MCF 10A (cell line): Measurements from ENCODE around the gene TRRAP. TPM values are rescaled to one million over a fixed set of nuclear protein-coding genes. Genes with fewer than 3 reads are reported as not detected.

Source experiments
- BruUV-seq: library from RNA; stranded (reverse); fragments of 400-500 nt; replicated peaks from 2 replicates; lab custom pipeline; 2021; lab: Mats Ljungman, UMichigan
- CTCF ChIA-PET: fragments of 300-600 bp; sonication (Branson Sonifier 250); formaldehyde crosslinking; extraction: SDS; loops from one replicate; lab custom pipeline; 2021; ENCODE audit warnings: antibody characterized with exemption, inconsistent platforms; lab: Yijun Ruan, JAX
- POLR2A ChIA-PET: fragments of 300-600, 350-650 bp; sonication (Branson Sonifier 250); formaldehyde crosslinking; extraction: SDS; loops from one replicate; lab custom pipeline; 2020; ENCODE audit warnings: antibody characterized with exemption, inconsistent platforms; lab: Yijun Ruan, JAX
- DNase-seq: peaks from one replicate; pipeline ENCODE4 v3.0.0-alpha.2; 2018; ENCODE audit not compliant: unreplicated experiment
- H3K27ac Mint-ChIP-seq: one replicate; pipeline ENCODE4 v1.8.0; 2022; ENCODE audit warnings: mild to moderate bottlenecking, low read depth, mixed read lengths; ENCODE audit not compliant: unreplicated experiment
- H3K27me3 Mint-ChIP-seq: one replicate; pipeline ENCODE4 v1.8.0; 2022; ENCODE audit warnings: mixed read lengths; ENCODE audit not compliant: insufficient read depth, unreplicated experiment
- H3K36me3 Mint-ChIP-seq: one replicate; pipeline ENCODE4 v1.8.0; 2022; ENCODE audit warnings: mild to moderate bottlenecking, moderate library complexity, mixed read lengths; ENCODE audit not compliant: insufficient read depth, unreplicated experiment
- H3K4me1 Mint-ChIP-seq: one replicate; pipeline ENCODE4 v1.8.0; 2022; ENCODE audit warnings: mixed read lengths; ENCODE audit not compliant: insufficient read depth, unreplicated experiment
- H3K4me3 Mint-ChIP-seq: one replicate; pipeline ENCODE4 v1.8.0; 2022; ENCODE audit warnings: mild to moderate bottlenecking, moderate library complexity, mixed read lengths; ENCODE audit not compliant: unreplicated experiment
- H3K9me3 Mint-ChIP-seq: one replicate; pipeline ENCODE4 v1.8.0; 2022; ENCODE audit warnings: mixed read lengths; ENCODE audit not compliant: unreplicated experiment
- intact Hi-C: fragments of 100-400 bp; cut with micrococcal nuclease; formaldehyde crosslinking; loops from 2 replicates; pipeline ENCODE4 v1.14.1; 2022
- total RNA-seq: library from RNA; stranded (reverse); gene quantifications from 2 replicates; pipeline ENCODE4 v1.2.3, GENCODE V29; 2022
- TF ChIP-seq, protein P1 (sequence below): fragments of 200-600 bp; IDR thresholded peaks from one replicate; pipeline ENCODE4 v1.8.0; 2022; ENCODE audit warnings: antibody characterized with exemption, mild to moderate bottlenecking; ENCODE audit not compliant: unreplicated experiment

TRRAP gene
- total RNA-seq, 1 experiment from 2014 or later, result 30.4 TPM

DNA sequence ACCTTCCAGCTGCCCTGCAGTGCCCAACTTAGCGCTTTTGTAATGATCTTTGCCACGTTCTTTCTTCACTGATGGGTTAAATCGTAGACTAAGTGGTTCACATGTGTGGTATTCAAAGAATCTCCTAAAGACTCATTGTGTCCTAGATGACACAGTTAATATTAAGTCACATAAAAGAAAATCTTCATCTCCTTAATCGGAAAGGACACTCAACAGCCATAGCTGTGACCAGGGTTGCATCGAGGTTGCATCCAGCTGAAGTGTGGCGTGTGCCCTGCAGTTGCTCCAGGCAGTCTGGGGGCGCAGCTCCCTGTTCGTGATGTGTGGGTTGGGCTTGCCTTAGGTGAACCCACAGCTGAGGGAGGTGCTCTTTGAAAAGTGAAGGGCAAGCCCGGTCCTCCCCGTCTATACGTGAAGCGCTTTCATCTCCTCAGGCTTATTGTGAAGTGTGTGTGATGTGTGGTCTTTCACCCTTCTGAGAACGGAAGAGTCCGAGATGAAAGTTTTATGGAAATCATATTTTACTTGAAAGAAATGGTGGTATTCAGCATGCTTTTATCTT is 122.7 kb downstream of the TRRAP start:
- no peaks in the 10 kb centered on the region for H3K9me3 Mint-ChIP-seq
- no TSS peak for BruUV-seq
- no peaks in the 10 kb centered on the region for H3K27me3 Mint-ChIP-seq
- DNase-seq, result no peak
- no peaks in the 10 kb centered on the region for H3K4me1 Mint-ChIP-seq
- H3K27ac Mint-ChIP-seq, result peak overlapping the region; percentile 57
- CTCF ChIA-PET, result interaction anchor here (0.6 to 1.5 kb wide), 3 partner anchors 280 to 312 kb away, joined by 3 read pairs; no protein-coding TSS in a partner anchor
- H3K4me3 Mint-ChIP-seq, result no peak overlapping the region
- POLR2A ChIA-PET, result no interaction called here
- TF ChIP-seq, protein P1, sequence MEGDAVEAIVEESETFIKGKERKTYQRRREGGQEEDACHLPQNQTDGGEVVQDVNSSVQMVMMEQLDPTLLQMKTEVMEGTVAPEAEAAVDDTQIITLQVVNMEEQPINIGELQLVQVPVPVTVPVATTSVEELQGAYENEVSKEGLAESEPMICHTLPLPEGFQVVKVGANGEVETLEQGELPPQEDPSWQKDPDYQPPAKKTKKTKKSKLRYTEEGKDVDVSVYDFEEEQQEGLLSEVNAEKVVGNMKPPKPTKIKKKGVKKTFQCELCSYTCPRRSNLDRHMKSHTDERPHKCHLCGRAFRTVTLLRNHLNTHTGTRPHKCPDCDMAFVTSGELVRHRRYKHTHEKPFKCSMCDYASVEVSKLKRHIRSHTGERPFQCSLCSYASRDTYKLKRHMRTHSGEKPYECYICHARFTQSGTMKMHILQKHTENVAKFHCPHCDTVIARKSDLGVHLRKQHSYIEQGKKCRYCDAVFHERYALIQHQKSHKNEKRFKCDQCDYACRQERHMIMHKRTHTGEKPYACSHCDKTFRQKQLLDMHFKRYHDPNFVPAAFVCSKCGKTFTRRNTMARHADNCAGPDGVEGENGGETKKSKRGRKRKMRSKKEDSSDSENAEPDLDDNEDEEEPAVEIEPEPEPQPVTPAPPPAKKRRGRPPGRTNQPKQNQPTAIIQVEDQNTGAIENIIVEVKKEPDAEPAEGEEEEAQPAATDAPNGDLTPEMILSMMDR, result no peak
- peaks cover 71% of the 10 kb centered on the region for H3K36me3 Mint-ChIP-seq
- intact Hi-C loops, result no loop called here

DNA sequence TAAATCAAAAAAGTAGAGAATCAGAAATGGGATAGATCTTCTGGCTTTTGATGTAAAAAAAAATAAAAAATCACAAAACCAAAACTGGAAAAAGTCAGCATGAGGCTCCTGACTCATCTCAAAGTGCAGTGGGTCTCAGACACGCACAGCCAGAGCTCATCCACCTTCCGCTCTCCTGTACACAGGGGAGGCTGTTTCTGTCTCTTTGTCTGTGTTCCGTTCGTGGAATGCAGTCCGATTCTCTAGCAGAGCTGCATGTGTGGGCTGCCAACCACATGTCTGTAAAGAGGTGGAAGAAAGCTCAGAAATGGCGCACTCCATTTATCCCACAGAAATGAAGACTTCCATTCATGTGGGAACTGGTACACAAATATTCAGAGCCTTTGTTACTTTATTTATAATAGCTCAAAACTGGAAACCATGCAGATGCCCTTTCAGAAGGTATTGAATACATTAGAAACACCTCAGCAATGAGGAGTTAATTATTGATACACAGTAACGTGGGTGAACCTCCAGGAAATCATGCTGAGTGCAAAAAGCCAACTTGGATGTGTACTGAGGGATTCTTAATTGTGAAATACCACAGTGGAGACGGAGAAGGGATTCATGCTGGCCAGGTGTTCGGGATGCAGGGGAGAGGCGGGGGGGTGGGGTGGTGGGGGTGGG is 123.3 kb downstream of the TRRAP start:
- ChIA-PET POLR2A (interaction anchor here (0.6 to 0.7 kb wide), 2 partner anchors 64 to 329 kb away, joined by 3 read pairs; no protein-coding TSS in a partner anchor), CTCF (interaction anchor here (0.6 to 1.5 kb wide), 3 partner anchors 279 to 312 kb away, joined by 3 read pairs; no protein-coding TSS in a partner anchor)
- Mint-ChIP-seq H3K36me3 (peaks cover 71% of the 10 kb centered on the region), H3K9me3 (no peaks in the 10 kb centered on the region), H3K27me3 (no peaks in the 10 kb centered on the region), H3K27ac (no peak overlapping the region), H3K4me1 (no peaks in the 10 kb centered on the region), H3K4me3 (no peak overlapping the region)
- no peak for DNase-seq
- intact Hi-C loops, result no loop called here
- TF ChIP-seq, protein P1, result no peak
- no TSS peak for BruUV-seq

DNA sequence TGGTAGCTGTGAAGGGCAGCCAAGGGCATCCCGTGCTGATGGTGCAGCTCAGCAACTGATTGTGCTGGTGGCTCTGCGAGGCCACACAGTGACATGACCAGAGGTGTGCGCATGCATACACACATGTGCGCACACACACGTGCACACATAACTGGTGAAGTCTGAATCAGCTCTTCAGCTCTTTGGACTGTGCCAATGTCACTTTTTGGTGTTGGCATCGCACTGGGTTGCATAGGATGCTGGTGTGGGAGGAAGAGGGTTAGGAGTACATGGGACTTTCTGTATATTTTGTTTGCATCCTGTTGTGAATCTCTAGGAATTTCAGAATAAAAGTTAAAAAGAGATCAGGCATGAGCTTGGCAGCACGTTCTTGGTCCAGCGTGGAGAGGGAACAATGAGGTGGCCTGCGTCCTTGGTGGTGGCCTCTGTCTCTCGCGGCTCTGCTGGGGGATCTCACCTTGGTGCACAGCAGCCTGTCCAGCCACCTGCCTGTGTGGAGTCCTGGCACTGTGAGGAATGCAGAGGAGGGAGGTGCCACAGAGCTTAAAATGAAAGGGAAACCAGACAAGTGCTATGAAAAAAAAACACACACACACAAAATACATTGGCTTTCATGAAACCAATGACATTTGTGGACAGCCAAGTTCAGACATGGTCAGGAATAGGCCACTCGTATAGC is 124.0 kb downstream of the TRRAP start:
- Mint-ChIP-seq H3K27ac (no peak overlapping the region), H3K4me1 (no peaks in the 10 kb centered on the region), H3K4me3 (no peak overlapping the region), H3K36me3 (peaks cover 76% of the 10 kb centered on the region), H3K9me3 (no peaks in the 10 kb centered on the region), H3K27me3 (no peaks in the 10 kb centered on the region)
- CTCF ChIA-PET, result interaction anchor here (0.5 to 1.5 kb wide), 2 partner anchors 18 to 311 kb away, joined by 3 to 5 read pairs; no protein-coding TSS in a partner anchor
- POLR2A ChIA-PET, result interaction anchor here (0.6 kb wide), 2 partner anchors 63 to 289 kb away, joined by 3 to 5 read pairs; no protein-coding TSS in a partner anchor
- no TSS peak for BruUV-seq
- no peak for DNase-seq
- intact Hi-C loops, result no loop called here
- TF ChIP-seq, protein P1, result no peak

DNA sequence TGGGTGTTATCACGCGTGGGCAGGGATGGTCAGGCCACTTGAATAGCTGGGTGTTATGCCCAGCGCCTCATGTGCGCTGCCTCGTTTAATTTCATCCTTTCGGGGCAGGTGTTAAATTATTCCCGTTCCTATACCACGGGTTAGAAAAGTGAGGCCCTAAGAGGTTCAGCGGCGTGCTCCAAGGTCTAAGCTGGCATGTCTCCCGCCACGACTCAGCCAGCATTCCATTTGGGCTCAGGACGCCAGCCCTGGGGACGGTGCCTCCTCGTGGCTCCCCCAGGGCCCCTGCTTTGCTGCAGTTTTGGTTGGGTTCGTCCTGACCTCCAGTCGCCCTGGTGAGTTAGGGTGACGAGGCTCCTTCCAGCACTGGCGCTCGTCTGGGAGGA is 124.5 kb downstream of the TRRAP start:
- no peak overlapping the region for H3K27ac Mint-ChIP-seq
- no TSS peak for BruUV-seq
- no peaks in the 10 kb centered on the region for H3K9me3 Mint-ChIP-seq
- no peak overlapping the region for H3K4me3 Mint-ChIP-seq
- intact Hi-C loops, result no loop called here
- no peak for DNase-seq
- ChIA-PET CTCF (interaction anchor here (0.5 kb wide), 1 partner anchor 18 kb away, joined by 5 read pairs; no protein-coding TSS in a partner anchor), POLR2A (interaction anchor here (0.6 kb wide), 1 partner anchor 288 kb away, joined by 5 read pairs; no protein-coding TSS in a partner anchor)
- TF ChIP-seq, protein P1, result no peak
- H3K36me3 Mint-ChIP-seq, result peaks cover 80% of the 10 kb centered on the region
- H3K27me3 Mint-ChIP-seq, result no peaks in the 10 kb centered on the region
- no peaks in the 10 kb centered on the region for H3K4me1 Mint-ChIP-seq
